ENCODE data around the gene HSPB3.
"Not testable (repeated sequence)": the region's sequence is repeated elsewhere in the genome, so short reads cannot be mapped to it uniquely, and the experiment has no call there.

HSPB3 gene, protein sequence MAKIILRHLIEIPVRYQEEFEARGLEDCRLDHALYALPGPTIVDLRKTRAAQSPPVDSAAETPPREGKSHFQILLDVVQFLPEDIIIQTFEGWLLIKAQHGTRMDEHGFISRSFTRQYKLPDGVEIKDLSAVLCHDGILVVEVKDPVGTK

GRCh38 chr5:54455413-54456157, at the start of gene HSPB3:
Gene HSPB3, plus strand, starts transcription at chr5:54455699. Its CDS starts 91 bp downstream, at chr5:54455790.
- DNase-seq, result no peak

DNA sequence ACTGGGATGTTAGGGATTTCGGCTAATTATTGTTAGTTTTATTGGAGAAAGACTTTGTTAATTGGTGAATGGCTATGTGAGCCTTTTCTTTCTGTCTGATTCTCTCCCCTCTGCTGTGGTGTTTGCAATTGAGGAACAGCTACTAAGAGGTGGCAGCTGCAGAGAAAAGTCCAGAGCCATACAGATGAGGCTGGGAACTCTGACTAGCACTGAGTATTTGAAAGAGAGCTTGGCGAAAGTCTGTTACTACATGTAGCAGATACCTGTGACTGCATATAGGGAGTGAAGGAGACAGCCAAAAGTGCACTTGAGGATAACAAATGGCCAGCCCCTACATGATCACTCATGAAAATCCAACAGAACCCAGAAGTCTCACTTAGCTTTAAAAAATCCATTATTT, 44.3 kb upstream of the HSPB3 start:
- no peak for DNase-seq

- no peak for DNase-seq
Observed at GRCh38 chr5:54412913-54413312, 42.6 kb upstream of the HSPB3 start.

DNA sequence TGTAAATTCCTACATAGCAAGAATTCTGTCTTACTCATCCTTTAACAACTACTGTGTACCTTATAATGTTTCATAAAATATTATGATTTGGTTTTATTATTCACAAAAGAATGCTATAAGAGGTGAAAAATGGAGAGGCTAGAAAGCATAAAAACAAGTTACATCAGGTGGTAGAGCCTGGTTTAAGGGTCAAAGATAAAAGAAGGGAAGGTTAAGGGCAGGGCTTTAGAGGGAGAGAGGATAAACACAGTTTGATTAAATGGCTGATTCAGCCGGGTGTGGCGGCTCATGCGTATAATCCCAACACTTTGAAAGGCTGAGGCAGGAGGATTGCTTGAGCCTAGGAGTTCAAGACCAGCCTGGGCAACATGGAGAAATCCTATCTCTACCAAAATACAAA, 40.4 kb upstream of the HSPB3 start:
- DNase-seq, result no peak

- no peak for DNase-seq
Observed at GRCh38 chr5:54415896-54416601, 39.5 kb upstream of the HSPB3 start.

DNA sequence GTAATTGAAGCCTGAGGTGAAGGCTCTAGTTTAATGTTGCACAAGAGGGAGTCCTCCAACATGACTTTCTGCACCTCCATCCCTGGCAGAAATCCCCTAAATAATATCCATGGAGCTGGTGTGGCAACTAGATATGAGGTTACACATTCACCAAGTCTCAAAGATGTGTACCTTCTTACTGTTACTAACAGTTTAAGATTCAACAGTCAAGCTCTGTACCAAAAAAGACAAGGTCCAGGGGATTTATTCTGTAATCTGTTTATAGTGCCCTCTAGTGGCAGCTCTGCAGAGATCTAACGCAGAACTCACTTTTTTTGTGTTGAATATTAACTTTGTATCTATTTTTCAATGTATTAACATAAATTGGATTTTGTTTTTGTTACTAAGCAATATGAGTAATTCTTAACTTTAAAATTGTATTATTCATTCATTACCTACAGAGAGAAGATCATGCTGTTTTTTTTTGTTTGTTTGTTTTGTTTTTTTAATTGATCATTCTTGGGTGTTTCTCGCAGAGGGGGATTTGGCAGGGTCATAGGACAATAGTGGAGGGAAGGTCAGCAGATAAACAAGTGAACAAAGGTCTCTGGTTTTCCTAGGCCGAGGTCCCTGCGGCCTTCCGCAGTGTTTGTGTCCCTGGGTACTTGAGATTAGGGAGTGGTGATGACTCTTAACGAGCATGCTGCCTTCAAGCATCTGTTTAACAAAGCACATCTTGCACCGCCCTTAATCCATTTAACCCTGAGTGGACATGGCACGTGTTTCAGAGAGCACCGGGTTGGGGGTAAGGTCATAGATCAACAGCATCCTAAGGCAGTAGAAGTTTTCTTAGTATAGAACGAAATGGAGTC, 35.7 kb upstream of the HSPB3 start:
- DNase-seq, result peak; percentile 67

DNA sequence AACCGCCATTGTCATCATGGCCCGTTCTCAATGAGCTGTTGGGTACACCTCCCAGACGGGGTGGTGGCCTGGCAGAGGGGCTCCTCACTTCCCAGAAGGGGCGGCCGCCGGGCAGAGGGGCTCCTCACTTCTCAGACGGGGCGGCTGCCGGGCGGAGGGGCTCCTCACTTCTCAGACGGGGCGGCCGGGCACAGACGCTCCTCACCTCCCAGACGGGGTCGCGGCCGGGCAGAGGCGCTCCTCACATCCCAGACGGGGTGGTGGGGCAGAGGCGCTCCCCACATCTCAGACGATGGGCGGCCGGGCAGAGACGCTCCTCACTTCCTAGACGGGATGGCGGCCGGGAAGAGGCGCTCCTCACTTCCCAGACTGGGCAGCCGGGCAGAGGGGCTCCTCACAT, 35.0 kb upstream of the HSPB3 start:
- DNase-seq, result not testable (repeated sequence)

DNA sequence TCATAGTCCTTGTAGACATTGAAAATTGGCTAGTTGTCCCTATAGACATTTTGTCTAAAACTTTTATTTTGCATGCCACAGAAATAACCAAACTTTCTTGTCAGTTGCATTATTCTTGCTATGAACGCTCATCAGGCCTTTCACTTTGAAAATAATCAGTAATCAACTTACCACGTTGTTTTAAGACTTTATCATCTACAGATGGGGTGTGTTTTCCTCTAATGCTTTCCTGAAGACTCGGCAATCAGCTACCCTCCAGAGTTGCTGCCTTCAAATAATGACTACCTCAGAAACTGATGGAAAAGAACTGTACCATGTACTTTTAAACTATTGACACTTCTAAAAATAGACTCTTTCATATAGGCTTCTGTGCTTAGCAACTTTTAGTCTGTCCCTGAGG, 33.5 kb upstream of the HSPB3 start:
- no peak for DNase-seq

- no peak for DNase-seq
Observed at GRCh38 chr5:54425258-54425657, 30.2 kb upstream of the HSPB3 start.

- DNase-seq, result no peak
Observed at GRCh38 chr5:54426209-54426608, 29.3 kb upstream of the HSPB3 start.

GRCh38 chr5:54434650-54435049, 20.8 kb upstream of the HSPB3 start:
- DNase-seq, result not testable (repeated sequence)

DNA sequence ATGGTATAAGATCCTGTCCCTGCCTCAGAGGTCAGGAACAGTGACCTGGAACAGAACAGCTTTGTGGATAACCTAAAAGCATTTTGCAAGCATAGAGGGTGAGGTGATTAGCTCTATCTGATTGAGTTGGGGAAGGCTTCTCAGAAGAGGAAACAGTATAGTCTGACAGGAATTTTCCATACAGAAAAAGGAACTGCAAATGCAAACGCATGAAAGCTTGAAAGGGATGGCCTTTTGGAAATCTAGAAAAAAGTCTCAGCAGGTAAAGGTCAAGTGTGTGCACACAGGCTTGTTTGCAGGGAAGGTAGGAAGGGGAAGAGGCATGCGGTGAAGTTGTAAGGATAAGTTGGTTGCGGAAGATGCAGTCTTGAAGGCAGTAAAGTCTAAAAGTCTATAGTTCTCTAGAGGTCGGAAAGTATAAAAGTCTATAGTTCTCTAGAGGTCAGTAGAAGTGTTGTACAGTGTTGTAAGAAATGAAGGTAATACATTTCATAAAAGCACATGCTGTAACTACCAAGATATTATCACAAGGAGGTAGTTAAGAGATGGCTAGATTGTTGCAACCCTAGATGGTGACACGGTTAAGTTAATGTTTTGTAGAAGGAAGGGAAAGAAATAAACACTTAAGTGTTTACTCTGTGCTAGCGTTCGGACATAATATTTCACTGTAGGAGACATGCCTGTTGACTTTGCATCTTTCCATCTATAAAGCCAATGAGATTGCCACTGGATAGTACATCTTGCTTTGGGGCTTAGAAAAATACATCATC, 16.7 kb upstream of the HSPB3 start:
- no peak for DNase-seq

GRCh38 chr5:54440456-54440893, 15.0 kb upstream of the HSPB3 start:
- peak; percentile 14 for DNase-seq

DNA sequence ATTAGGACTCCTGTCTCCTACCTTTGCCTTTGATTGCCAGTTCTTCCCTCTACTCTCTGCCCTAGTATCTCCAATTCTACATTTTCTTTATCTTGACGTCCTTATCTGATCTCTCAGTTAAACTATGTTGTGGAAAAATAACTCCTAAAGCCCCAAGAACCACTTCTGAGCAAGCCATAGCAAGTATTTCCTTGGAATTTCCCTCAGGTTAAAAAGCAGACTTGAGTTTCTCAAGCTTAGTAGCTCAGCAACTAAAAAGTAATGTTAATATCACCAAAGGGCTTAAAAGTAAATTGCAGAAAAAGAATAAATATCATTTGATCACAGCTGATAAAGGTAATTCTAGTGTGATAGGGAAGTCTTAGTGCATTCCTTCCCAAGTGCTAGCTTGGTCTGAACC, 13.2 kb upstream of the HSPB3 start:
- DNase-seq, result no peak

DNA sequence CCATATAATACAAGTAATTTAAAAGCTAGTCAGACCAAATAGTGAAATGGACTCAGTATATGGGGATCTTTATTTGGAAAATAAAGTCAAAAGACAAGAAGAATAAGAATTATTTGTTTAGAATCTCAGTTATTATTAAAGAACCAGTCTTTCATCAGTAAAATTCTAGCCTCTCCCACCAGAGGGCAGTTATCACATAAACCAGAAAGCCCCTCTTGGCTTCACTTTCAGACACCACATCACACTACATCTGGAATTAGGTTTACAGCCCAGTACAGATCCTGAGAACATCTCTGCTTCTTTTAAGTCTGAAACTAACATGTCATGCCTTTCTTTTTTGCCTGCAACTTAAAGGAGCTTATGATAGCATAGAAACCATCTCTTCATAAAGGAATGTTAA, 12.2 kb upstream of the HSPB3 start:
- peak; percentile 44 for DNase-seq

- DNase-seq, result no peak
Observed at GRCh38 chr5:54445691-54446378, 9.7 kb upstream of the HSPB3 start.

- no peak for DNase-seq
Observed at GRCh38 chr5:54446379-54446732, 9.1 kb upstream of the HSPB3 start.

DNA sequence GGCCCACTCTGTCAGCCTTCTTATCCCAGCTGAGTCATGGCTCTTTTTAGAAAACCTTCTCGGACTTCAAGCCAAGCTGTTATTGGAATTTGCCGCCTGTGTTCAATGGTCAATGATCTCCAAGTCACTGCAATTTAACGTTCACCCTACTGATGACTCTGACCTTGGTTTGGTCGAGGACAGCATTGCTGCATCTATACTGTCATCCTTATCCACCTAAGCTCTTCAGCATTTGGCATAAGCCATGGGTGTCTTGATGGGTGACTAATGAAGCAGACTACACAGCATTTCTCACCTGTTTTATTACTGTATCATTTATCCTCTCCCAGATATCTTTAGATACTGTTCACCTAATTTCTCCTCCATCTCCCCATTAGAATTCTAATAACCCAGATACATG, 5.6 kb upstream of the HSPB3 start:
- DNase-seq, result no peak

DNA sequence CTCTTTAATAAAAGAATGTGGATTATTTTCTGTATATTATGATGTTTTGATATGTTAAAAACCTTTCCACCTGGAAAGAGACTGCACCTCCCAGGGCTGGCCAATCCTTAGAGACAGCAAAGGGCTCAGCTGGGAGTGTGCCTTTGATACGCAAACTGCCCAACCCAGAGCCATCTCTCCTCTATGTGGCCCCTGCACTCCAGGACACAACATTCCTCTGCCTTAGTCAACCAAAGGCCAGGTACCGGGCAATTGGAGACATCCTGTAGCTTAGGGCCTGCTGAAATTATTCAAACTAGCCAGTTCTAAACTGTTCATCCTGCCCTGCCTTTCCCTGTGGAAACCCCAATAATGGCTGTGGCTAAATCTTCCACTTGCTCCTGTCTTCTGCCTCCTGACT, 5.0 kb upstream of the HSPB3 start:
- DNase-seq, result no peak

- no peak for DNase-seq
Observed at GRCh38 chr5:54453046-54453445, 2.5 kb upstream of the HSPB3 start.

DNA sequence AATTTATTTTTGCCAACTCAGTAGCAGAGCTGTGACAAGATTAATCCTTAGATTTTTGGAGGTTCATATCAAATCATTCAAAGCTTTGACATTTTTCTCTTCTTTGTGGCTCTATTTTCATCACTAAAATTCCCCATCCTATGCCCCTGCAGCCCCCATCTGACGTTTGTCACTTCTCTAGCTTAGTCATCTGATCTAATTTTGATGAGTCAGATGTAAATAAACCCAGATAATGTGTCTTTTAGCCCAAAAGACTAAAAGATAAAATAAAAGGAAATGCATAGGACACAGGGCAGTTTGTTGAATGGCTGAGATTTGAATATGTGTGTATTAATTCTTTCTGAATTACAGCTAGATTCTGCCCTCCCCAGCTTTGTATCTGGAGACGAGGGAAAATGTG, 897 bp upstream of the HSPB3 start:
- DNase-seq, result no peak
